Measurements from ENCODE around the gene ASRGL1.

The ASRGL1 gene

DNA sequence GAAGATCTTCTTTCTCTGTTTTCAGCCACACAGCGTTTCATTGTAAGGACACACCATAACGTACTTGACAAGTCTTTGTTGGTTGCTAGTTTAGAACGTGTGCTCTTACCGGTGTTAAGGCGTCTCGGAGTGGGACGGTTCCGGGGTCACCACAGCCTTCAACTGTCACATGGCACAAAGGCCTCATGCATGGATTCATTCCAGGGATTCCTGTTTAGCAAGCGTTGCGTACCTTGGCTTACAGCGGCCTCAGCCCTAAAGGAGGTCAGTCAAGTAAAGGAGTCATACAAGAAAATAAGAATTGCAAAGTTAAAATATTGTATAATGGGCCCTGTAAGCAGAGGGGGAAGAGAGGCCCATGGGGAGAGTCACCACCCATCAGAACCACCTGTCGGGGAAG is 79.3 kb downstream of the ASRGL1 start:
- no peak for DNase-seq (ENCODE audit: low spot score)

DNA sequence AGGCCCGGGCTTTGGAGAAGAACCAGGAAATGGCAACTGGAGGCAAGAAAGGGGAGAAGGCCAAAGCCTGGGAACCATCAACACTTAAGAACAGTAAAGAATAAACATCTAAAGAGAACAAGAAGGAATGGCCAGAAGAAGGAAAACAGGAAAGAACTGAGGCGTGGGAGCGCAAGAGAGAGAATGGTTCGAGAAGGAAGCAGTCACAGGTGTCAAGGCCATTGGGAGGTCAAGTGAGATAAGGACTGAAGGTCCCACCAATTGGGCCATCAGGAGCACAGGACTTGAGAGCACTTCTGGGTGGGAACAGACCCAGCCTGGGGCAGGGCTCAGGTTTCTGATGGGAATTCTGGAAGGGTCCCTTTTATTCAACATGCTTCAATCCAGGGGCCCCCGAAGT is 80.9 kb downstream of the ASRGL1 start:
- no peak for DNase-seq (ENCODE audit: low spot score)

DNA sequence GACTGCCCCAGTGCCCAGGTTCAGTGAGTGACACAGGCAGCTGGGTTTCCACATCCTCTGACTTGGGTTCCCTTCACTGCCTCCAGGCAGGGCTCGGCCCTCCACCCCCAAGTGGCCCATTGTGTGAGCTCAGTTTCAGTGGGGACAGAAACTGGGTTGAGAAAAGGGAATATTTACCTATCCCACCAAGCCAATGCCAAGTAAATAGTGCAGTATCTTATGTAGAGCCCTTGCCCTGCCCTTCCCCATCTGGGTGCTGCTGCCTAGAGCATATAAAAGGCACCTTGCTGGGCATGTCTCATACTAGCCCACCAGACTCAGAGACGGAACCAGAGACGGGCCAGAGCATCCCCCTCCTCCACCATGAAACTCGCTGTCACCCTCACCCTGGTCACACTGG is 81.5 kb downstream of the ASRGL1 start, which contains the start of gene SCGB1A1:
Gene SCGB1A1, plus strand, starts transcription at position 301 of the 400 bp plus-strand sequence. Its CDS starts 63 bp downstream, at position 364.
- no peak for DNase-seq (ENCODE audit: low spot score)

DNA sequence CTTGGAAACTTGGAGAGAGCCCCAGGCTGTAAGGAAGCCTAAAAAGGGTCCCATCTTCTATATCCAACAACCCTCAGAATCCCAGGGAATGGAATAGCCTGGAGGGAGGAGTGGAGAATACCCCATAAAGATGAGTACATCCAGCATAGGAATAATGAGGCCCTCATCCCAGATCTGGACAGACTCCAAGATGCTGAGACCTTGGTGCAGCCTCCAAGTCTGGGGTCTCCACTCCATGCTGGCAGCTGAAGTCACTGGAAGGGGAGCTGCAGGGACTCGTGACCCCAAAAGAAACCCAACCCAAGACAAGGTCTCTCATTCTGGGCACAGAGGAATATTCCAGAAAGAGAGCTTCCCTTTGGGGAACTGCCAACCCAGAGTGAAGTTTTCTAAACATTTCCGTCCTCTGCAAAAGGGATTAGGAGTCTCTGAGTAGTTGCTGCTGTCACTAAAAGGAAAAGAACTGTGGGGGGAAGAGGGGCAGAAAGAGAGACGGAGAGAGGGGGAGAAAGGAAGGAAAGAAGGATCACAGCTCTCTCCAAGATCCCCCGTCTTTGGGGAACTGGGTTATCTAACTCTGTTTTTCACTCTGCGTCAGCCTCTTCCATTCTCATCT is 82.2 kb downstream of the ASRGL1 start:
- DNase-seq (ENCODE audit: low spot score): no peak

DNA sequence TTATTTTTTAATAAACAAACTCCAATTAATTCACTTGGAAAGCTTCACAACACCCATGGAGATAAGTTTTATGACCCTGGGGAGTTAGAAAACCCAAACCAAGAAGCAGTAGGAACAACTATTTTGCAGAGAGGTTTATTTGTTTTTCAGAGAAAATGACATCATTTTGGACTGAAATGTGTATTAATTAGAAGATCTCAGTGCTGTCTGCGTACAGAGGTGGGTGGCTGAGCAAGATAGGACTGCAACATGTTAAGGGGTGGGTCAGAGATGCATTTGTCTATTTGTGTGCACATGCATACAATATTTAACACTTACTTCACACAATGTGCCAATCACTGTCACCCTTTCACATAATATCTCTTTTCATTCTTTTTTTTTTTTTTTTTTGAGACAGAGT is 82.7 kb downstream of the ASRGL1 start:
- DNase-seq (ENCODE audit: low spot score): no peak

DNA sequence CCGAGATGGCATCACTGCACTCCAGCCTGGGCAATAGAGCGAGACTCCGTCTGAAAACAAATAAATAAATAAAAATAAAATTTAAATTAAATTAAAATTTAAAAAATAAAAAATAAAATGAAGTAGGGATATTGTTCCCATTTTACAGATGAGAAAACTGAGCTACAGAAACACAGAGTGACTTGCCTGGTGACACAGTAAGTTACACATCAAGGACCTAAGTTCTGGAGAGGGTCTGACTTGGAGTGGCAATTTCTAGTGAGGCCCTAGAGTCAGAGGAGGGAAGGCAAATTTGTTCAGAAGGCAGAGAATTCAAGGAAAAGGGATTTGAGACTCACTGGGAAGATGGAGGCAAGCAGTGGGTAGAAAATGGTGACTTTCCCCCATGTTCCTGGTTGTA is 83.6 kb downstream of the ASRGL1 start:
- no peak for DNase-seq (ENCODE audit: low spot score)

DNA sequence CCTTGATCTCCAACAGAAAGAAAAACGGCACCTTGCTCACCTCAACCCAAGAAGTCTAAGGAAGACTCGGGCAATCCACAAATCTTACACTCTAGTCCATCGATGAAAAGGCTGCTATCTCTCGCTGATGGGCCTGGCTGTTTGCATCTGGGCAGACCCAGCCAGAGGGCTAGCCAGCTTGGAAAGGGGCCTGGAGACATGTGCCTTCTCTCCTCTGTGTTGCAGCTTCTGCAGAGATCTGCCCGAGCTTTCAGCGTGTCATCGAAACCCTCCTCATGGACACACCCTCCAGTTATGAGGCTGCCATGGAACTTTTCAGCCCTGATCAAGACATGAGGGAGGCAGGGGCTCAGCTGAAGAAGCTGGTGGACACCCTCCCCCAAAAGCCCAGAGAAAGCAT is 84.7 kb downstream of the ASRGL1 start:
- no peak for DNase-seq (ENCODE audit: low spot score)

DNA sequence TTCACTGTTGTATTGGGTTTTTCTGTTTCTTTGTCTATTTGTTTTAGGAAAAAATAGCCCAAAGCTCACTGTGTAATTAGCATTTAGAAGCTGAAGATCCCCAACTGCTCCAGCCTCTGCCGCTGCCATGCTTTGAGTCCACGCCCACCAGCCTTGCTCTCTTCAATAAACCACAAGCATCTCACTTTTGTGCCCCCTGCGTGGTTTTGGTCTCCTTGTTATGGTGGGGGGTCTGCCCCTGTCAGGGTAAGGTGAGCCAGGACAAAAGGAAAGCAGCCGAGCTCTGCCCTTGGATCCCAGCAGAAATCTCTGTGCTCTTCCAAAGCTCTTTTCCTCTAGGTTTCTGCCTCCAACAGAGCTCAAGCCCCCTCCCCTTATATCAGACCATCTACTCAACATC is 85.8 kb downstream of the ASRGL1 start:
- no peak for DNase-seq (ENCODE audit: low spot score)

DNA sequence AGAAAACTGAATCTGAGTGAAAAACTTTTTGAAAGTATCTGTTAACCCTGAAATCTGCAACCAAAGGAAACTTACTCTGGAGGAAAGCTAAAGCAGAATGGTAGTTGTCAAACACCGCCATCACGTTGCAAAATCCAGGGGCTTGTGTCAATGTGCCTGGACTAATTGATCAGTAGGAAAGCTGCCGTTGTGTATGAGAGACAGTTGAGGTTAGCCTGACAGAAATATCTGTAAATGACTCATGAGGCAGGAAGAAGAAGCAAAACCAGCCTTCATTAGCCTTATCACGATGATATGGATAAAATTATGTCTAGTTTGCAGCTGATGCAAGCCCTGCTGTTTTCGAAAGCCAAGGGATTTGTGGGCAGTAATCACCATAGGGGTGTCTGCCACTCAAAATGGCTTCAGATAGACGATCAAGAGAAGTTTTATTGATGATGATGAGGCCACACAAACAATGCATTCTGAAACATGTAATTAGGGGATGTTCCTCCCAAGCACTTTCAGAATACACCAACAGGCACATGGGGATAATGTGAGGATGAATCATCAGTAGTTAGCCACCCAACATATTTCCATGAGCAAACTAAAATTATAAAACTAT is 90.5 kb downstream of the ASRGL1 start:
- DNase-seq (ENCODE audit: low spot score): no peak

DNA sequence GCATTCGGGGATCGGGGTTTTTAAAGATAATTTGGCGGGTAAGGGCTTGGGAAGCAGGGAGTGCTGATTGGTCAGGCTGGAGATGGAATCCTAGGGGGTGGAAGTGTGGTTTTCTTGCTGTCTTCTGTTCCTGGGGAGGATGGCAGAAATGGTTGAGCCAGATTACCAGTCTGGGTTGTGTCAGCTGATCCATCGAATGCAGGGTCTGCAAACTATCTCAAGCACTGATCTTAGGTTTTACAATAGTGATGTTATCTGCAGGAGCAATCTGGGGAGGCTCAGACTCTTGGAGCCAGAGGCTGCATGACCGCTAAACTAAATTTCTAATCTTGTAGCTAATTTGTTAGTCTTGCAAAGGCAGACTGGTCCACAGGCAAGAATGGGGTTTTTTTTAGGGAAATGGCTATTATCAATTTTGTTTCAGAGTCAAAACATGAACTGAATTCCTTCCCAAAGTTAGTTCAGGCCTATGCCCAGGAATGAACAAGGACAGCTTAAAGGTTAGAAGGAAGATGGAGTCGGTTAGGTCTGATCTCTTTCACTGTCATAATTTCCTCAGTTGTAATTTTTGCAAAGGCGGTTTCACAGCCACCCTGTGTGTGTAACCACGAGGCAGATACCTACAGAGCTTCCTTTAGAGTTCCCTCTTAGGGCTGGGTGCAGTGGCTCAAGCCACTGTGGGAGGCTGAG is 91.8 kb downstream of the ASRGL1 start:
- DNase-seq (ENCODE audit: low spot score): no peak

DNA sequence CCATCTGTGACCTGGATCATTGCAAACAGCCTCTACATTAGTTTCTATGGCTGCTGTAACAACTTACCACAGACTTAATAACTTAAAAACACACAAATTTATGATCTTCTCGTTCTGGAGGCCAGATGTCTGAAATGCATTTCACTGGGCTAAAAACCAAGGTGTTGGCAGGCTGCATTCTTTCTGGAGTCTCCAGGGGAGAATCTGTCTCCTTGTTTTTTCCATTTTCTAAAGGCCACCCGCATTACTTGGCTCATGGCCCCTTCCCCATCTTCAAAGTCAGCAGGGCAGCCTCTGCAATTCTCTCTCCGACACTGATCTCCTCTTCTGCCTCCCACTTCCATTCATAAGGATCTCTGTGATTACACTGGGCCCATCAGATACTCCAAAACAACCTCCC is 93.2 kb downstream of the ASRGL1 start:
- no peak for DNase-seq (ENCODE audit: low spot score)

DNA sequence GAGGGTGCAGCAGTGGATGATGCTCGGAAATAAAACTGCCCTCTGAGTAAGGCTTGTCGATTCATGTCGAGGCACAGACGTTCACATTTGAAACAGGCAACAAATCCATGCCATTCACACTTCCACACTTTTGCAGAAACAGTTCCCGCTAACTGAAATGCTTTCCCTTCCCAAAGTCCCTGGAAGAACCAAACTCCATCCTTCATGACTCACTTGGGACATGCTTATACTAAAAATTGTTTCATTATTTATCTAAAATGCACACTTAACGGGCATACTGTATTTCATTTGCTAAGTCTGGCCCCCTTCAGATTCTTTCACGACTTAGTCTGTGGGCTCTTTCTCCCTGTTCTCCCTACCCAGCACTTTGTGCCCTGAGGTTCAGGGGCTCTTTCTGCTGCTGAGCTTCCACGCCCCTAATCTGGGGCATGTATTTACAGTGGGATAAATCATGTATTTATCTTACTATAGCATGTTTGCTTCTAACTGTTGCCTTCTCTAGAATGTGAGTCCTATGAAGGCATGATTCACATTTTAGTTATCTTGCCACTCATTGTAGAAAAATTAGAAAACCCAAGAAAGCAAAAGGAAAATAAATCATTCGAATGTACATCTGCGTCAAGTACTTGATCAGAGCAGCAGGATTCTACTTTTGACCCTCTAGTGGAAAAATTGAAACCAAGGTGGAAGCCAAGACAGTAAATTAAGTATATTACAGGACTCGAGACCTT is 94.1 kb downstream of the ASRGL1 start:
- no peak for DNase-seq (ENCODE audit: low spot score)

DNA sequence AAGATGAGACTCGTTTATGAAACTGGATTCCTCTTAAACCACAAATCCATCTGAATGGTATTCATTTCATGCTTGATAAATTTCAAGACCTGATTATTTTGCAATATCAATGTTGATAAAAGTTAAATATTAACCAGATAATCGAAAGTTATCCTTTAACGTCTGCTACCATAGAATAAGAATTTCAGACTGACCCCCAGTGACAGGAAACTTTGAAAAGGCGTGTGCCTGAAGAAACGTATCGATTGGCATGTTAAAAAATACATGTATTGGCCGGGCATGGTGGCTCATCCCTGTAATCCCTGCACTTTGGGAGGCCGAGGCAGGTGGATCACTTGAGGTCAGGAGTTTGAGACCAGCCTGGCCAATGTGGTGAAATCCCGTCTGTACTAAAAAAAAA is 95.4 kb downstream of the ASRGL1 start:
- DNase-seq (ENCODE audit: low spot score): peak; percentile 56

DNA sequence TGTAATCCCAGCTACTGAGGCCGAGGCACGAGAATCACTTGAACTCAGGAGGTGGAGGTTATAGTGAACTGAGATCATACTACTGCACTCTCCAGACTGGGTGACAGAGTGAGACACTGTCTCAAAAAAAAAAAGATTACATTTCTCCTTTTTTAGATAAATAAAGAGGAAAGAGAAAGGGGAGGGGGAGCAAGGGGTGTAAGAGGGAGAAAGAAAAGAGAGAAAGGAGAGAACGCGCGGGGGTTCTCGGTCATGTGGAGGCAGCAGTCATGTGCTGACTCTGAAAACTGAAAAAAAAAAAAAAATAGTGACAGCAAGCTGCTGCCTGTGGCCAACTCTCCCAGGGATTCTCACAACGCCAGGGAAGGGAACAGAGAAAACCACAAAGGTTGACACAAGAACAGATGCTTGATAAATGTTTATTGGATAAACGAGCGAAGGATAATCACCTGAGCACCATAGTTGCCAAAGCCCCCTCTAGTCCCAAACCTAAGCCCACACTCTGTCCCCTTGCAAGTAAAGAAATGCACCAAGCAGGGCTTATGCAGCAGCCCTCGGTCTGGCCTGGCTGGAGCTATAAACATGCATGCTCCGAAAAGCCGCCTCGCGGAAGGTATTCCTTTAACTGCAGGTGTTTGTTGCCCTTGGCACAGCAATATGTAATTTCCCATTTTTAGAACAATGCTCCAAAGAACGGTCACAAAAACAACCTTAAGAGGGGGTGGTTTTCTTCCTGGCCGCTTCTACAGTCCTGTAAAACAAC is 96.1 kb downstream of the ASRGL1 start:
- no peak for DNase-seq (ENCODE audit: low spot score)

DNA sequence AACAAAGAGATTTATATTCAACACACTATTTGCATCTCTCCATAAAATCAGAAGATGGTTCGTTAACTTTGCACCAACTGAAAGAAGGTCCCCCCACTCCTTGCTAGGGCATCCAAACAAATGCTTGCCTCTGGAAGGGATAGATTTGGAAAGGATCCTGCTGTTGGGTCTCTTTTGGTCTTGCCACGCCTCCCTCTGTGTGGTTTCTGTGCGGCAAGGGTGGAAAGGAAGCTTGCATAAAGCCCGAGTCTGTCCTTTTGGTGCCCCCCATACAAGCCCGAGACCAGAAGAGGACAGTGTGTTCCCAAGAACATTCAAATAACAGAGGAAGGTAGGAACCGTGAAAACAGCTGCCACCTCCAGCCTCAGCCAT is 96.6 kb downstream of the ASRGL1 start:
- DNase-seq (ENCODE audit: low spot score): no peak

DNA sequence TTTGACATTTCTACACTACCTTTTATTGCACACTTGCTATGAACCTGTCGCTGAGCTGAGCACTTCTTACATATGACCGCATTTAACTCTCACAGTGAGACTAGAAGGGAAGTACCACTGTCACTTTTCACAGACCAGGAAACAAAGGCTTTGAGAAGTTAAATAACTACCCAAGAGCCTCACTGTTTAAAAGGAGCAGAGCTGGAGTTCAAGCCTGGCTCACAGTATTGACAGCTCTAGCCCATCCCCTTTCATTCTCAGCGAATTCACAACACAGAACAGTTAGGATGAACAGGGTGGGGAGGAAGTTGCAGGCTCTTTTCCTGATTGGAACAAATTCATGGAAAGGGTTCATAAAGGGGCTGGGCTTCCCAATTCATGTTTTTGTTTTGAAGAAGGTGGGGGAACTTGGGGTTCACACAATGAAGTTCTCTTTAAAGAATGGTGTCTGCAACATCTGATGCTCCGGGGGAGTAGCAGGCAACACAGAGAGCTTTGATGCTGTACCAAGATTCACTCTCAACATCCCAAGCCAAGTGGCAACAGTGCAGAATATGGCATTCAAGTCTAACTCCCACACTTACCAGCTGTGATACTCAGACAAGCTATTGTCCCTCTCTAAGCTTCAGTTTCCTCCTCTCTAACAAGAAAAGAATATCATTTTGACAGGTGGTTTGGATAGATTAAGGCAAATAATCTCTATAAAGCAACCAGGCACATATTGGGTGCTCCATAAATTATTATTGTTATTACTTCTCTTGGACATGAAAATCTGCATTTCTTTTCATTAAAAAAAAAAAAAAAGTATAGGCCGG is 98.8 kb downstream of the ASRGL1 start:
- no peak for DNase-seq (ENCODE audit: low spot score)

DNA sequence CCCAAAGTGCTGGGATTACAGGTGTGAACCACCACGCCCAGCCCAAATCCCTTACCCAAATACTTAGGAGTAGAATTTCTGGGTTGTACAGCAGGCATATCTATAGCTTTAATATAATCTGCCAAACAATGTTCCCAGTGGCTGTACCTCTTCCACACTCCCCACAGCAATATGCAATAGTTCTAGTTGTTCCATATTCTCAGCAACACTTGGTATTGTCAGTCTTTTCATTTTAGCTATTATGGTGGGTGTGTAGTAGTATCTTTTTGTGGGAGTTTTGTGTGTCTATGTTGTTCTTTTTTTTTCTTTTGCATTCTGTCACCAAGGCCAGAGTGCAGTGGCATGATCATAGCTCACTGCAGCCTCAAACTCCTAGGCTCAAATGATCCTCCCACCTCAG is 100.4 kb downstream of the ASRGL1 start:
- DNase-seq (ENCODE audit: low spot score): no peak

DNA sequence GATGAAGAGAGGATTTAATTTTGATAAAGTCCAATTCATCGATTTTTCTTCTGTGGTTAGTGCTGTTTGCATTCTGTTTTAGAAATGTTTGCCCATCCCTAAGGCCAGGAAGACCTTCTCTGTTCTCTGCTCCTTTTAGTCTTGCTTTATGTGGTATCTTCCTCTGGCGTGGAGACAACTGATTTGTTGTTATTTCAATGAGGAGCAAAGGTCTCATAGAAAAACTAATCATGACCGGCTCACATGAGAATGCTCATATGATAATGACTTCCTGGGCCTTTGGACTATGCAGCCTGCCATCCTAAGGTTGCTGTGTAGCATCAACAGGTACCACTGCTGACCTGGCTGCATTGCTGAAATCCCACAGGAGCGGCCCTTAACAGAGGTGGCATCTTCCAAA is 101.4 kb downstream of the ASRGL1 start:
- no peak for DNase-seq (ENCODE audit: low spot score)

DNA sequence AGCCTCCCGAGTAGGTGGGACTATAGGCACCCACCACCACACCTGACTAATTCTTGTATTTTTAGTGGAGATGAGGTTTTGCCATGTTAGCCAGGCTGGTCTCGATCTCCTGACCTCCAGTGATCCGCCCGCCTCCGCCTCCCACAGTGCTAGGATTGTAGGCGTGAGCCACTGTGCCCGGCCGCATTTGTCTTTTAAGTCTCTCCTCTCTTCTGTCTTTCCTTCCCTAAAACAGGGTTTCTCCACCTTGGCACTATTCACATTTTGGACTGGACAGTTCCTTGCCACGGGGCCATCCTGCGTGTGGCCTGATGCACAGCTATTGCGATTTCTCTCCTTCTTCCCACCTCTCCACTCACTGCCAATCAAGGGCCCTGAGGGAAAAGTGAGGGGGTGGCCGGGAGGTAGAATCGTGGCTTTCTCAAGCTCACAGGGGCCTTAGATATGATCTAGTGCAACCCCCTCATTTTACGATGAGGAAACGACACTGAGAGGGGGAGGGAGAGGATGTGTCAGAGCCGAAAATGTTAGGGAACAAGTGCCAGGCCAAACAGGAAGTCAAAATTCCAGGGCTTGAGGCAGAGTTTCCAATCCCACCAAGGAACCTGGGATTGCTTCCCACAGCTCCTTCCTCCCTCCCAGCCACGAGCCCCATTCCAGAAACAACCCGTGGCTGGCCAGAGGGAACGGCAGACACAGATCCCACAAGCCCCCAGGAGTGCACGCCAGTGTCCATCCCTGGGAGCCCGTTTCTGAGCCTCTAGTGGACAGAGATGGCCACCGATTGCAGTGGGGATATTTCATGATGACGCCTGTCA is 102.7 kb downstream of the ASRGL1 start:
- no peak for DNase-seq (ENCODE audit: low spot score)
